GM19035 (cell line): Measurements from ENCODE around the gene NAB2.

Experiments used
- ATAC-seq: cut with Tn5 transposase; IDR thresholded peaks from one replicate; pipeline ENCODE4 v1.9.1; 2021; ENCODE audit not compliant: unreplicated experiment

The NAB2 gene

GRCh38 chr12:57129889-57130288 lies 41.0 kb downstream of the NAB2 start:
- ATAC-seq = no peak

GRCh38 chr12:57130941-57131340 lies 42.0 kb downstream of the NAB2 start:
- no peak for ATAC-seq

DNA sequence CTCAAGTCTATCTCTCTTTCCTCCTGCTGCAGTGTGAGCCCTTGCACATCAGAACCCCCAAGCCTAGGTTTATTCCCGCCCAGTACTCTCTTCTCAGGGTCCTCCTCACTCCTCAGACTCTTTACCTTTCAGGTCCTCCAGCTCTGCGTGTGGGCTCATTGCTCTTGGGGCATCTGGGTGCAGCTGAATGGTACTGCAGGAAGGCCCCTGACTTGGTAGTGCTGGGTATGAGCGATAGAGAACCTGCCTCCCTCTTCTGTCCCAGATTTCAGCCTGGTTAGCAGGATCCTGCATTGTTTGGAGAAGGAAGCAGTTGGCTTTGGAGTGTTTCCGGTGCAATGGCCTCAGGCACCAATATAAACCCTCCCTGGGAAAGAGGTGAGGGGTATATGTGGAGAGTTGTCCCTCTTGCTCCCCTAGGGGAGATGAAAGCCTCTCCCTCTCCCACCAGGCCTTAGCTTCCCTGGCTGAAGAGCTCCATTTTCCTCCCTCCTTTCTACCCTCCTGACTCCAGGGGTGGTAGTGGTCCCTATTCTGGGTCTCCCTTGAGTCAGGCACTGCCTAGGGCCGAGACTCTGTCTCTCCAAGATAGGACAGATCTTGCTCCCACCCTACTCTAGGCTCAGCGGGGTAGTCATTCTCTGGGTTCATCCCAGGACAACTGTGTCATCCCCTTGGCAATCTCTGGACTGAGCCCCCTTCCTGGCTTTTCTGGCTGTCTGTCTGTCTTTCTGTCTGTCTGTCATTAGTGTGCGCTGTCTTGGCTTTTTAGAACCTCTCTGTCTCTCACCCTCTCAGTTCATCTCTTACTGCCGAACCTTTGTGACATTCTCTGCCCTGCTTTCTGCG lies 43.2 kb downstream of the NAB2 start:
- no peak for ATAC-seq

- no peak for ATAC-seq
Observed at GRCh38 chr12:57133013-57133569, 44.2 kb downstream of the NAB2 start.

DNA sequence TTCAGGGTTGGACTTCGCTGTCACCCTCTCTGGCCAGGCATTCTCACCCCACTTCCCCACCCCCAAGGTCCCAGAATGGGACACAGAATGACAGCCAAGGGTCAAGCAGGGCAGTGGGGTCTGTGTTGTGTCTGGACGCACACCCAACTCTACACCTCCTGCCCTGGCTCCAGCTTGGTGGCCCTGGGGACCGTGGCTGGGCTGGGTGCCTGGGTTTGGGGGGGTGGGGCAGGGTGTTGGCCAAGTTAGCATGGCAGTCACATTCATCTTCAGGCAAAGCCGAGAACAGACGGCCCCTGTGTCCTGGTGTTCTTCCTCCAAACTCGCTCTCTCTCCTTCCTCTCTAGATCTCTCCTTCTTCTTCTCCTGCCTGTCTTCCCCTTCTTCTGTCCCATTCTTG lies 45.0 kb downstream of the NAB2 start:
- ATAC-seq = no peak

- ATAC-seq = no peak
Observed at GRCh38 chr12:57134949-57135348, 46.0 kb downstream of the NAB2 start.

DNA sequence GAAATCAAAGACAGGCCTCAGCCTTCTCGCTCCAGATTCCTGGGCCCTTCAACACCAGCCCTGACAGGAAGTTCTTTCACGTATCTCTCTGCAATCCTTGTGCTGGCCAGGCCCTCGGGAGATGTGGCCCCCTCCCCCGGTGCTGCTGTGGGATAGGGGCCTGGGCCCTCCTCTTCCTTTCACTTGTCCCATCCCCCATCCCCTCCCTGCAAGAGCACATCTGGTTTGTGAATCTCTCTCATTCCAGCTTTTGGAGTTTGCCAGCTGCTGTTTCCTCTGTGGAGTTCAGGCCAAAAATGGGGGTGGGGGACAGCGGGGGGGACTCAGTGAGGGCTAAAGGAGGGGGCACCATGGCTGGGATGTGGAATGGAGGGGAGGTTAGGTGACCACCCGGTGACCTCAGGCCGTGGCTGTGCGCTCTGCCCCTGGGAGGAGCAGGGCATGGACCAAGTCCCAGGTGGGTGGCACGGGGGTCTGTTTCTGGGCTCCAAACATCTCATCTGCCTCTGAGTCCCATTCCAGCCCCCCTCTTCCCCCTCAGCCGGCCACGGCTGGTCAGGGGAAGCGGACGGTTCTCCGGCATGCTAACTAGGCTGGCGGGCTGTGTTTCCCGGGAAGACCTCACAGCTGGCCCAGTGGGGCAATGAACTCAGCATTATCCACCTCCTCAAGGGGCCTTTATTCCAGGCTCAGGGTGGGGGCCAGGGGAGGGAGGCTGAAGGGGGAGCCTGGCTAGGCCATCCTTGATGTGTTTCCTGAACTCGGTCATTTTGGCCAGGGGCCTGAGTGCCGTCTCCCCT lies 46.8 kb downstream of the NAB2 start:
- ATAC-seq = no peak

DNA sequence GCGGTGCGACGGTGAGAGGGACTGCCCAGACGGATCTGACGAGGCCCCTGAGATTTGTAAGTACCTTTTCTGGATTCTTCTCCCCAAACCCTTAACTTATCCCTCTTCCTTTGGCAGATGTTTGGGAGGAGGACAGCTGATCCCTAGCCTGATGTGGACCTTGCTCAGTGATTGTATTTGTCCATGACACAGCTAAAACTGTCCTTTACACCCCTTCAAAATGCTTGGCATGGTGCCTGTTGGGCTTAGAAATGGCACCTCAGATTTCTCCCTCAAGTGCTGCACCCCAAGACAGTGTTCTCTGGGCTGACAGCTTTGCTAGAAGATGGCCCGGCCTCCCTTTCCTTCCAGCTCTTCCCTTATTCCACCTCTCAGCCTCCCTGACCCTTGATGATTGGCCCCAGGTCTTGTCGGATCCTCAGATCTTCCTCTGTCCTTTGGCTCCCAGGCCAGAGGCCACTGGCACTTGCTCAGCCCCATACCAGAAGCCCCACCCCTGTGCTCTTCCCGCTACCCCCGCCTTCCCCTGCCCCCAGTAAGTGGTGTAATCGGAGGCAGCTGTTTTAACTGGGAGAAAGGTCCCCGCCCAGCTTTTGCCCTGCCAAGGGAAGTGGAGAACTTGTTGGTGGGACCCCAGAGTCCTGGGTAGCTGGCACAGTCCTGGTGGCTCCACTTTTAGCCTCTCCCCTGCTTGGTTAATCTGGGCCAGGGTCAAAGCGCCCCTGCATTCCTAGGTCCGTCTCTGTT lies 49.8 kb downstream of the NAB2 start:
- ATAC-seq = no peak

- ATAC-seq = no peak
Observed at GRCh38 chr12:57139796-57140649, 51.1 kb downstream of the NAB2 start.

- ATAC-seq = no peak
Observed at GRCh38 chr12:57141249-57141648, 52.3 kb downstream of the NAB2 start.

DNA sequence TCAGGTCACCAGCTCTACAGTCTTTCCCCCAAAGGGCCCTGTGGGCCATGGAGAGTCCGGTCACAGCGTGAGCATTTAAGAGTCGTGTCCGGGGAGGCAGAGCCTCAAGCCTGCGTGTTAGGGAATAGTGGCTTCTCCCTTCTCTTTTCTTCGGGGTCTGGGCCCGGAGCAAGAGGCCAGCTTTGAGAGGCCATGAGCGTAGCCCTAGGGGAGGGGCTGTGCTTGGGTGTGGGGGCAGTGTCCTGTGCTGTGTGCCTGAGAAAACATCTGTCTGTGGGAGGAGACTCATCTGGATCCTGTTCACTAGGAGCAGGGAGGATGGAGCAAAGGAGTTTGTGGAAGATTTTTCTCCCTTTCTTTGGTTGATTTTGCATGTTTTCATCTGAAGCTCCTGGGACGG lies 53.2 kb downstream of the NAB2 start:
- ATAC-seq = no peak

DNA sequence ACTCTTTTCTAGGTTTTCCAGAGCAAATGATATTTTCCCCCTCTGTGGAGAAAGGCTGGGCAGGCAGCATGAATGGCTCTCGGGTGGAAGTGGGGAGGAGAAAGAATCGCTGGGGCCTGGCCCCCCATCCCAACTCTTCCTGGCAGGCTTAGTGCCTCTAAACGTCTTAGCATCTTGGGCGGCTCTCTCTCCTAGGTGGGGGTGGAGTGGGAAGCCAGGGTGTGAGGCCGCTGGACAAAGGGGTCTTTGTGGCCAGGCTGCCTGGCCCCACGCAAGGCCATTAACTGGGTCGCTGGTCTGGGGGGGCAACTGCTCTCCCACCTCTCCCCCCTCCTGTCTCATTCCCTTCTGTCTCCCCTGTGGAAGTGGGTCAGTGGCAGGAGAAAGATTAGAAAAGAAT lies 53.8 kb downstream of the NAB2 start:
- no peak for ATAC-seq

- ATAC-seq = no peak
Observed at GRCh38 chr12:57143454-57143853, 54.5 kb downstream of the NAB2 start.
